AG10803 (cell line): ENCODE measurements around the gene NPDC1.

Experiments used
- DNase-seq: peaks from one replicate; pipeline ENCODE4 v3.0.0; 2010; ENCODE audit warnings: low read depth
- H3K4me3 ChIP-seq: 2 replicates; pipeline ENCODE4 v1.5.1; 2011; ENCODE audit warnings: mild to moderate bottlenecking, low read length, control low read depth
- CTCF ChIP-seq: conservative IDR thresholded peaks from 2 replicates; pipeline ENCODE4 v1.5.1; 2011; ENCODE audit warnings: mild to moderate bottlenecking, low read length, control low read depth, inconsistent platforms

NPDC1 gene

GRCh38 chr9:137019891-137020683, 25.9 kb downstream of the NPDC1 start:
- TF ChIP-seq CTCF = no peak
- H3K4me3 ChIP-seq = no peak overlapping the region
- DNase-seq = no peak

- no peak for TF ChIP-seq CTCF
- DNase-seq = no peak
- no peak overlapping the region for H3K4me3 ChIP-seq
These were observed 27.0 kb downstream of the NPDC1 start for GRCh38 chr9:137018761-137019559.

DNA sequence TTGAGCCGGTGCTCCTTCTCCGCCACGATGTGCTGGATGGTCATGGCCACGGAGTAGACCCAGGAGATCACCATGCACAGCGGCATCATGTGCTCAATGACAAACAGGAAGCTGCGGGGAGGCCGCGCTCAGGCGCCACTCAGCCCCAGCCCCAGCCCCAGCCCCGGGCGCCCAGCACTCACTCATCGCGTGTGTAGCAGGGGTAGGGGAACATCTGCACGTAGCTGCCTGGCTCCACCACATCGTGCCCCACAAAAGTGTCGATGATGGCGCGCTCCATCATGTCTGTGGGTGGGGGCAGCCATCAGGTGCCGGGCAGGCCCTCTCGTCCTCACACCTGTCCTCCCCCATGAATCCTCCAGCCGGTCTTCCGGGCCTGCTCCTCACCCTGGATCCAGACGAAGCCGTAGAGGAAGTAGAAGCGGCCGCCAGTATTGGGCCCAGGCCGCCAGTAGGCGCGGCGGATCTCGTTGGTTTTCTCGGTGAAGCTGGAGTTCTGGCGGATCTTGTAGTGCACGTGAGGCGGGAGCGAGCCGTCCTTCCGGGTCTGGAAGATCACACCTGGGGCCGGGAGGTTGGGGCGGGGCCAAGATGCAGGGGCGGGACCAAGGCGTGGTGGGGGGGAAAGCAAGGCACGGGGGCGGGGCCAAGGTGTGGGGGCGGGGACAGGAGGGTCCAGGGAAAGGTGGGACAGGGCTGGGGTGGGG, 28.0 kb downstream of the NPDC1 start:
- no peak for TF ChIP-seq CTCF
- DNase-seq = no peak

GRCh38 chr9:137017071-137017470, 28.9 kb downstream of the NPDC1 start:
- H3K4me3 ChIP-seq = no peak overlapping the region
- no peak for TF ChIP-seq CTCF
- DNase-seq = no peak

More for the DNA sequence above, 28.0 kb downstream of the NPDC1 start:
- H3K4me3 ChIP-seq = no peak overlapping the region

DNA sequence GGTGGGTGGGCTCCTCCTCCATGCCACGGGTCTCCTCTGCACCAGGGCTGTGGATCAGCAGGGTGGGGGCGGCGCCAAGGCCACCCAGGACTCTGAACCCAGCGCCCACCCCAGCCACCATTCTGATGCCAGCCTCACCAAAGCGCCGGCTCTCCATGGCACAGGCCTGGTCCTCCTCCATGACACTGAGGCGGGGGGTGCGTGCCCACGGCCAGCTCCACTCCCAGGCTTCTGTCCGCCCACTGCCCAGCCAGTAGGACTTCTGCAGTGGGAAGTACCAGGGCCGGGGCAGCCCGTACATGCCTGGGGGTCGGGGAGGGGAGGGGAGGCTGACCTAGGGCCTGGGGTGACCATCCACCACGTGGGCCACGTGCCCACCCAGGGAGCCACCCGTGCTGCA, 29.5 kb downstream of the NPDC1 start:
- no peak overlapping the region for H3K4me3 ChIP-seq
- no peak for DNase-seq
- TF ChIP-seq CTCF = no peak

DNA sequence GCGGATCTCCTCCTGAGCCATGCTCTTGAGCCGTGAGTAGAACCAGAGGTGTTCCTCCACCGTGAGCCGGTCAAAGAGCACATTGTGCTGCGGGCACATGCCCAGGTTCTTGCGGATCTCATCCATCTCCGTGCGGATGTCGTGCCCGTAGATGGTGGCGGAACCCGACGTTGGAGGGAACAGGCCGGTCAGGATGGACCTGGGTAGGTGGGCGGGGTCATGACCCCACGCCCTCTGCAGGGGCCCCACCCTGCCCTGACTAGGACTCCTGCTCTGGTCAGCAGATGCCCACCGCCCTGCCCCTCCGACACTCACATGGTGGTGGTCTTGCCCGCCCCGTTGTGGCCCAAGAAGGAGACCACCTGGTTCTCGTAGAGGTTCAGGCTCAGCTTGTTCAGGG, 30.0 kb downstream of the NPDC1 start:
- TF ChIP-seq CTCF = no peak
- DNase-seq = no peak

More for the DNA sequence above, 30.0 kb downstream of the NPDC1 start:
- H3K4me3 ChIP-seq = no peak overlapping the region
